Activated CD4-positive, alpha-beta T cell treated with anti-CD3 and anti-CD28 coated beads, Interleukin-10, Interleukin-2, amounts not matched to agents 100 ng/mL and 50 ng/mL, durations not matched to agents 16 hours and 8 hours (primary cell): ENCODE data around the gene ITGB6.
"Not testable (repeated sequence)": the region's sequence is repeated elsewhere in the genome, so short reads cannot be mapped to it uniquely, and the experiment has no call there.

ENCODE experiments used
- DNase-seq: peaks from one replicate; pipeline ENCODE4 v3.0.0-alpha.2; 2020

Gene ITGB6

GRCh38 chr2:160132761-160133160 lies 67.3 kb downstream of the ITGB6 start:
- no peak for DNase-seq

- DNase-seq: no peak
These were observed 73.3 kb downstream of the ITGB6 start for GRCh38 chr2:160126756-160127155.

- no peak for DNase-seq
These were observed 73.8 kb downstream of the ITGB6 start for GRCh38 chr2:160126315-160126714.

- DNase-seq: no peak
These were observed 74.2 kb downstream of the ITGB6 start for GRCh38 chr2:160125828-160126227.

- no peak for DNase-seq
These were observed 74.7 kb downstream of the ITGB6 start for GRCh38 chr2:160125366-160125765.

GRCh38 chr2:160124571-160124970 lies 75.5 kb downstream of the ITGB6 start:
- no peak for DNase-seq

GRCh38 chr2:160114721-160115120 lies 85.4 kb downstream of the ITGB6 start:
- not testable (repeated sequence) for DNase-seq

GRCh38 chr2:160114020-160114419 lies 86.1 kb downstream of the ITGB6 start:
- DNase-seq: no peak

GRCh38 chr2:160111951-160112798 lies 87.9 kb downstream of the ITGB6 start:
- DNase-seq: peak; percentile 16

- DNase-seq: no peak
These were observed 89.3 kb downstream of the ITGB6 start for GRCh38 chr2:160110674-160111239.

- DNase-seq: peak; percentile 79
These were observed 90.0 kb downstream of the ITGB6 start for GRCh38 chr2:160109939-160110673.

GRCh38 chr2:160109243-160109642 lies 90.8 kb downstream of the ITGB6 start:
- DNase-seq: no peak

GRCh38 chr2:160108646-160109045 lies 91.4 kb downstream of the ITGB6 start:
- DNase-seq: no peak

GRCh38 chr2:160105366-160105765 lies 94.7 kb downstream of the ITGB6 start:
- DNase-seq: no peak

- DNase-seq: no peak
These were observed 96.0 kb downstream of the ITGB6 start for GRCh38 chr2:160104115-160104514.

GRCh38 chr2:160097326-160097725 lies 102.7 kb downstream of the ITGB6 start:
- no peak for DNase-seq

- peak; percentile 55 for DNase-seq
These were observed 103.7 kb downstream of the ITGB6 start for GRCh38 chr2:160096409-160096808.

GRCh38 chr2:160092445-160092844 lies 107.6 kb downstream of the ITGB6 start:
- DNase-seq: no peak

GRCh38 chr2:160091381-160091780 lies 108.7 kb downstream of the ITGB6 start:
- DNase-seq: no peak

- DNase-seq: peak; percentile 32
These were observed 112.0 kb downstream of the ITGB6 start for GRCh38 chr2:160087854-160088745.

GRCh38 chr2:160085662-160086061 lies 114.4 kb downstream of the ITGB6 start:
- peak; percentile 17 for DNase-seq

- DNase-seq: no peak
These were observed 121.9 kb downstream of the ITGB6 start for GRCh38 chr2:160077912-160078810.
